ENCODE data around the gene DLG2.

DLG2 gene

GRCh38 chr11:83671289-83671688, 1955.9 kb downstream of the DLG2 start:
- Histone ChIP-seq H3K79me2 (ENCODE audit: control insufficient read depth, low read length) (peaks cover 41% of the 10 kb centered on the region), H3K9me2 (replicated peaks; ENCODE audit: control insufficient read depth, low read length) (no peaks in the 10 kb centered on the region), H3K9me3 (ENCODE audit: control insufficient read depth, insufficient read depth, low read length) (no peaks in the 10 kb centered on the region), H3K4me2 (ENCODE audit: low read length) (no peak overlapping the region), H3K27ac (ENCODE audit: low read depth, low read length) (no peak overlapping the region), H3K27me3 (ENCODE audit: control insufficient read depth, low read length) (no peaks in the 10 kb centered on the region), H3K36me3 (ENCODE audit: control insufficient read depth, low read length) (no peaks in the 10 kb centered on the region), H3F3A (ENCODE audit: control insufficient read depth, insufficient read depth) (no peaks in the 10 kb centered on the region), H3K4me1 (ENCODE audit: control insufficient read depth, low read length) (peaks cover 26% of the 10 kb centered on the region), H4K20me1 (ENCODE audit: control insufficient read depth, insufficient read depth, low read depth, low read length) (no peaks in the 10 kb centered on the region), H3K4me3 (ENCODE audit: low read length) (no peak overlapping the region)
- TF ChIP-seq CTCF (IDR thresholded peaks at IDR 0.05; ENCODE audit: low read depth, low read length, poor library complexity, severe bottlenecking) (no peak), EZH2phosphoT487 (IDR thresholded peaks at IDR 0.05; ENCODE audit: borderline replicate concordance, low read length) (no peak)

- Histone ChIP-seq H3K9me3 (ENCODE audit: control insufficient read depth, insufficient read depth, low read length) (no peaks in the 10 kb centered on the region), H3K9me2 (replicated peaks; ENCODE audit: control insufficient read depth, low read length) (no peaks in the 10 kb centered on the region), H4K20me1 (ENCODE audit: control insufficient read depth, insufficient read depth, low read depth, low read length) (no peaks in the 10 kb centered on the region), H3K27me3 (ENCODE audit: control insufficient read depth, low read length) (no peaks in the 10 kb centered on the region), H3K36me3 (ENCODE audit: control insufficient read depth, low read length) (no peaks in the 10 kb centered on the region), H3K79me2 (ENCODE audit: control insufficient read depth, low read length) (peaks cover 15% of the 10 kb centered on the region), H3K4me1 (ENCODE audit: control insufficient read depth, low read length) (no peaks in the 10 kb centered on the region), H3K4me2 (ENCODE audit: low read length) (no peak overlapping the region), H3K27ac (ENCODE audit: low read depth, low read length) (no peak overlapping the region), H3K4me3 (ENCODE audit: low read length) (no peak overlapping the region), H3F3A (ENCODE audit: control insufficient read depth, insufficient read depth) (no peaks in the 10 kb centered on the region)
- no peak for TF ChIP-seq CTCF (IDR thresholded peaks at IDR 0.05; ENCODE audit: low read depth, low read length, poor library complexity, severe bottlenecking)
- TF ChIP-seq EZH2phosphoT487 (IDR thresholded peaks at IDR 0.05; ENCODE audit: borderline replicate concordance, low read length) = no peak
Measured at GRCh38 chr11:83666149-83666548, 1961.0 kb downstream of the DLG2 start.

GRCh38 chr11:83663988-83664387, 1963.2 kb downstream of the DLG2 start:
- no peaks in the 10 kb centered on the region for H3K4me1 ChIP-seq (ENCODE audit: control insufficient read depth, low read length)
- no peak overlapping the region for H3K4me2 ChIP-seq (ENCODE audit: low read length)
- TF ChIP-seq CTCF (IDR thresholded peaks at IDR 0.05; ENCODE audit: low read depth, low read length, poor library complexity, severe bottlenecking) = no peak
- H3K9me3 ChIP-seq (ENCODE audit: control insufficient read depth, insufficient read depth, low read length) = no peaks in the 10 kb centered on the region
- H4K20me1 ChIP-seq (ENCODE audit: control insufficient read depth, insufficient read depth, low read depth, low read length) = no peaks in the 10 kb centered on the region
- H3K36me3 ChIP-seq (ENCODE audit: control insufficient read depth, low read length) = no peaks in the 10 kb centered on the region
- peaks cover 7% of the 10 kb centered on the region for H3K79me2 ChIP-seq (ENCODE audit: control insufficient read depth, low read length)
- H3F3A ChIP-seq (ENCODE audit: control insufficient read depth, insufficient read depth) = no peaks in the 10 kb centered on the region
- no peaks in the 10 kb centered on the region for H3K9me2 ChIP-seq (replicated peaks; ENCODE audit: control insufficient read depth, low read length)
- H3K4me3 ChIP-seq (ENCODE audit: low read length) = no peak overlapping the region
- no peak overlapping the region for H3K27ac ChIP-seq (ENCODE audit: low read depth, low read length)
- H3K27me3 ChIP-seq (ENCODE audit: control insufficient read depth, low read length) = no peaks in the 10 kb centered on the region

GRCh38 chr11:83663446-83663845, 1963.7 kb downstream of the DLG2 start:
- Histone ChIP-seq H3K4me3 (ENCODE audit: low read length) (no peak overlapping the region), H3K9me3 (ENCODE audit: control insufficient read depth, insufficient read depth, low read length) (no peaks in the 10 kb centered on the region), H4K20me1 (ENCODE audit: control insufficient read depth, insufficient read depth, low read depth, low read length) (no peaks in the 10 kb centered on the region), H3K79me2 (ENCODE audit: control insufficient read depth, low read length) (peaks cover 7% of the 10 kb centered on the region), H3K36me3 (ENCODE audit: control insufficient read depth, low read length) (no peaks in the 10 kb centered on the region), H3K9me2 (replicated peaks; ENCODE audit: control insufficient read depth, low read length) (no peaks in the 10 kb centered on the region), H3K27ac (ENCODE audit: low read depth, low read length) (no peak overlapping the region), H3K4me2 (ENCODE audit: low read length) (no peak overlapping the region), H3K27me3 (ENCODE audit: control insufficient read depth, low read length) (no peaks in the 10 kb centered on the region), H3F3A (ENCODE audit: control insufficient read depth, insufficient read depth) (no peaks in the 10 kb centered on the region), H3K4me1 (ENCODE audit: control insufficient read depth, low read length) (no peaks in the 10 kb centered on the region)
- TF ChIP-seq CTCF (IDR thresholded peaks at IDR 0.05; ENCODE audit: low read depth, low read length, poor library complexity, severe bottlenecking) (no peak), EZH2phosphoT487 (IDR thresholded peaks at IDR 0.05; ENCODE audit: borderline replicate concordance, low read length) (no peak)

All from DOHH2 (cell line).